ENCODE measurements around the gene SPTBN4.

The SPTBN4 gene

GRCh38 chr19:40598121-40598917, 131.5 kb downstream of the SPTBN4 start (continued):
- TF ChIP-seq, protein P1, sequence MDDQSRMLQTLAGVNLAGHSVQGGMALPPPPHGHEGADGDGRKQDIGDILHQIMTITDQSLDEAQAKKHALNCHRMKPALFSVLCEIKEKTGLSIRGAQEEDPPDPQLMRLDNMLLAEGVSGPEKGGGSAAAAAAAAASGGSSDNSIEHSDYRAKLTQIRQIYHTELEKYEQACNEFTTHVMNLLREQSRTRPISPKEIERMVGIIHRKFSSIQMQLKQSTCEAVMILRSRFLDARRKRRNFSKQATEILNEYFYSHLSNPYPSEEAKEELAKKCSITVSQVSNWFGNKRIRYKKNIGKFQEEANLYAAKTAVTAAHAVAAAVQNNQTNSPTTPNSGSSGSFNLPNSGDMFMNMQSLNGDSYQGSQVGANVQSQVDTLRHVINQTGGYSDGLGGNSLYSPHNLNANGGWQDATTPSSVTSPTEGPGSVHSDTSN (CRISPR knock-in tag; IDR thresholded peaks at IDR 0.05) = peak; percentile 49; the same call in 1 of the 2 replicates
- TF ChIP-seq ZNF146 (tag by site-specific recombination; IDR thresholded peaks at IDR 0.05) (peak; percentile 18; the same call in 1 of the 2 replicates), WT1 (tag by site-specific recombination; IDR thresholded peaks at IDR 0.05) (peak; percentile 77), ZNF791 (tag by site-specific recombination; IDR thresholded peaks at IDR 0.05) (no peak), ZNF654 (tag by site-specific recombination; IDR thresholded peaks at IDR 0.05; ENCODE audit: low read depth) (peak; percentile 96), ZNF121 (tag by site-specific recombination; IDR thresholded peaks at IDR 0.05) (peak; percentile 7; the same call in 1 of the 2 replicates), GFI1B (tag by site-specific recombination; IDR thresholded peaks at IDR 0.05) (no peak), GLI2 (tag by site-specific recombination; IDR thresholded peaks at IDR 0.05; ENCODE audit: borderline replicate concordance, low read depth) (no peak; the same call in 1 of the 2 replicates), ZNF2 (tag by site-specific recombination; IDR thresholded peaks at IDR 0.05) (peak; percentile 88), PRDM2 (tag by site-specific recombination; IDR thresholded peaks at IDR 0.05; ENCODE audit: borderline replicate concordance) (no peak), ZBTB1 (tag by site-specific recombination; IDR thresholded peaks at IDR 0.05) (no peak), ZNF561 (tag by site-specific recombination; IDR thresholded peaks at IDR 0.05; ENCODE audit: borderline replicate concordance) (peak; percentile 96), TRIM28 (IDR thresholded peaks at IDR 0.05; ENCODE audit: borderline replicate concordance, low read length) (no peak), MEIS1 (CRISPR knock-in tag; IDR thresholded peaks at IDR 0.05; ENCODE audit: borderline replicate concordance) (no peak), ZNF677 (tag by site-specific recombination; IDR thresholded peaks at IDR 0.05) (no peak), ZNF214 (tag by site-specific recombination; IDR thresholded peaks at IDR 0.05; ENCODE audit: borderline replicate concordance) (no peak), HOXD13 (CRISPR knock-in tag; IDR thresholded peaks at IDR 0.05; ENCODE audit: borderline replicate concordance) (no peak), ZNF354C (tag by site-specific recombination; IDR thresholded peaks at IDR 0.05; ENCODE audit: borderline replicate concordance, low read depth) (no peak), ZNF24 (tag by site-specific recombination; IDR thresholded peaks at IDR 0.05) (peak; percentile 65; the same call in 1 of the 2 replicates), ZNF747 (tag by site-specific recombination; IDR thresholded peaks at IDR 0.05) (no peak), ZNF19 (tag by site-specific recombination; IDR thresholded peaks at IDR 0.05; ENCODE audit: low read depth) (no peak; the same call in 1 of the 2 replicates), ZNF548 (tag by site-specific recombination; IDR thresholded peaks at IDR 0.05) (no peak), ZNF843 (tag by site-specific recombination; IDR thresholded peaks at IDR 0.05) (peak; percentile 80), ZNF501 (tag by site-specific recombination; IDR thresholded peaks at IDR 0.05) (peak; percentile 95), FEZF1 (tag by site-specific recombination; IDR thresholded peaks at IDR 0.05) (peak; percentile 59), YY2 (tag by site-specific recombination; IDR thresholded peaks at IDR 0.05) (peak; percentile 66), ELK4 (IDR thresholded peaks at IDR 0.05; ENCODE audit: borderline replicate concordance, low read depth, low read length) (no peak), ZNF335 (tag by site-specific recombination; conservative IDR thresholded peaks at IDR 0.05) (peak; percentile 91), ZNF132 (tag by site-specific recombination; IDR thresholded peaks at IDR 0.05; ENCODE audit: borderline replicate concordance) (no peak), ZNF175 (tag by site-specific recombination; IDR thresholded peaks at IDR 0.05) (no peak)
- TF ChIP-seq, protein P2, sequence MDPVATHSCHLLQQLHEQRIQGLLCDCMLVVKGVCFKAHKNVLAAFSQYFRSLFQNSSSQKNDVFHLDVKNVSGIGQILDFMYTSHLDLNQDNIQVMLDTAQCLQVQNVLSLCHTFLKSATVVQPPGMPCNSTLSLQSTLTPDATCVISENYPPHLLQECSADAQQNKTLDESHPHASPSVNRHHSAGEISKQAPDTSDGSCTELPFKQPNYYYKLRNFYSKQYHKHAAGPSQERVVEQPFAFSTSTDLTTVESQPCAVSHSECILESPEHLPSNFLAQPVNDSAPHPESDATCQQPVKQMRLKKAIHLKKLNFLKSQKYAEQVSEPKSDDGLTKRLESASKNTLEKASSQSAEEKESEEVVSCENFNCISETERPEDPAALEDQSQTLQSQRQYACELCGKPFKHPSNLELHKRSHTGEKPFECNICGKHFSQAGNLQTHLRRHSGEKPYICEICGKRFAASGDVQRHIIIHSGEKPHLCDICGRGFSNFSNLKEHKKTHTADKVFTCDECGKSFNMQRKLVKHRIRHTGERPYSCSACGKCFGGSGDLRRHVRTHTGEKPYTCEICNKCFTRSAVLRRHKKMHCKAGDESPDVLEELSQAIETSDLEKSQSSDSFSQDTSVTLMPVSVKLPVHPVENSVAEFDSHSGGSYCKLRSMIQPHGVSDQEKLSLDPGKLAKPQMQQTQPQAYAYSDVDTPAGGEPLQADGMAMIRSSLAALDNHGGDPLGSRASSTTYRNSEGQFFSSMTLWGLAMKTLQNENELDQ (tag by site-specific recombination; IDR thresholded peaks at IDR 0.05; ENCODE audit: low read depth) = no peak

All from HEK293 (cell line).